Limb (tissue), 2 donors: Measurements from ENCODE around the gene PTPN14.

Experiments
- DNase-seq, 2 donors: peaks; one replicate each; pipeline ENCODE4 v3.0.0-alpha.2; 2016; ENCODE audit errors: extremely low spot score in 2 of 2

Gene PTPN14

DNA sequence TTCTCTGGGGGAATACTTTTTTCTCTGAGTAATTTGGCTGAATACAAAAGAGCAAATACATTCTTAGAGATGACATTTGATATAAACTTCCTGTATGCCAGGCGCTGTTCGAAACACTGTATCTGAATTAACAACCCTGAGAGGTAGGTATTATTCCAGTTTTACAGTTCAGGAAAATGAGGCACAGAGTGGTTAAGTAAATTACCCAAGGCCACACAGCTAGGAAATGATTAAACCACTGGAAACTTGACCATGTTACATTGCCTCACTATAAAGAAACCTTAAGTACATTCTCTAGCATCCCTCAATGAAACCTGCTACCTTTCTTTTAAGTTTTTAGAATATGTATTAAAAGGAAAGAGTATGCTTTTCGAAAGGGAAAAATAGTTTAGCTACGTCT lies 215.8 kb downstream of the PTPN14 start:
- DNase-seq = no peak

GRCh38 chr1:214332946-214333798 lies 218.2 kb downstream of the PTPN14 start:
- DNase-seq = peak; percentile 61 to 73

DNA sequence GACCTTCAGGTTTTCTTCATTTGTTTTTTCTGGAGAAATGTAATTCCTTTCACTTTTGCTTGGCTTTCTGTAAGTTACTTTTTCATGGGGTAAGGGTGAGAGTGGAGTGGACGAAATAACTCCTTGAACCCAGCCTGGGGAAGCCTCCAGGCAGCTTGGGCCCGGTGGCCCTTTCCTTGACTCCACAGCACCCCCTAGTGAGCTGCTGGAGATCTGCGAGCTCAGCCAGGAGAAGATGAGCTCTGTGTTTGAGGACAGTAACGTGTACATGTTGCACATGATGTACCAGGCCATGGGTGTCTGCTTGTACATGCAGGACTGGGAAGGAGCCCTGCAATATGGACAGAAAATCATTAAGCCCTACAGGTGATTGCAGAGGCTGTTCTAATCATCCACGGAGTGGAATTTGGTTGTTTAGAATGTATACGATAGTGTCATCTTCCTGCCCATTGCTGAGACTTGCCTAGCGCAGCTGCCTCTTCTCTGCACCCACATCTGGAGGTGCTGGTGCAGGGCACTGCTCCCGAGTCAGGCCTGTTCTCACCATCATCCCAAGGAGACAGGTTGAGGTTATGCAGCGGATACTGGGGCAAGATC lies 219.5 kb downstream of the PTPN14 start:
- peak in 1 of 2 donors; percentile 51 for DNase-seq

DNA sequence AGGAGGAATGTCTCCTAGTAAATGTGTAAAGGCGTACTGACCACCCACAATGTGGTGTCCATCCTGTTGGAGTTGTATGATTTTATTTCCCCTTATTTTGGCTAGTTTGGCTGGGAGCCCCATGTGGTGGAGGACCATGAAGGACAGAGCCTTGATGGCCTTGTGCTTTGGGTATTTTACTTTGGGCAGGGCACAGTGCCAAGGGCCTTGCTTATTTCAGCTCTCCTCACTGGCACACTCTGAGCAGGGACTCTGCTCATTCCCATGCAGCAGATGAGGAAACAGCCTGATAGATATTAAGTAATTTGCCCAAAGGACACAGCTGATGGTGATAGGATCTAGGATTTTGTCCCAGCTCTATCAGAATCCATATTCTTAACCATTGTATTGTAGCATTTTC lies 220.2 kb downstream of the PTPN14 start:
- no peak for DNase-seq

GRCh38 chr1:214330715-214331114 lies 220.7 kb downstream of the PTPN14 start:
- no peak for DNase-seq

DNA sequence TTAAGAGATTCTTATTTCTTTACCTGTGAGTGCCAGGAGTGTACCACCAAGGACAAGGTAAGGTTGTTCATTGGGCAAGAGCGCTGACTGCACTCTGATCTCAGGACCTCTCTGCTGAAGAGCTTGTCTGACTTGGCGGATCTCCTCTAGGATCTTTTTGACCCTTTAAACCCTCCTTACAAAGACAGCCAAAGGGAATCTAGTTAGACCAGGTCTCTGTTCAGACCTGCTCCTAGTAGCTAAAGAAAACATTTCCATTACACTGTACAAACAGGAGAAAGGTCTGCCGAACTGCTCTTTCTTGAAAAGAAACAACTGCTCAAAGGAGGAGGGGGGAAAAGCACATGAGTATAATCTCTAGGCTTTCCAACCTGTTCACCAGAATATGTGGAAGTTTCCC lies 221.2 kb downstream of the PTPN14 start:
- no peak for DNase-seq

DNA sequence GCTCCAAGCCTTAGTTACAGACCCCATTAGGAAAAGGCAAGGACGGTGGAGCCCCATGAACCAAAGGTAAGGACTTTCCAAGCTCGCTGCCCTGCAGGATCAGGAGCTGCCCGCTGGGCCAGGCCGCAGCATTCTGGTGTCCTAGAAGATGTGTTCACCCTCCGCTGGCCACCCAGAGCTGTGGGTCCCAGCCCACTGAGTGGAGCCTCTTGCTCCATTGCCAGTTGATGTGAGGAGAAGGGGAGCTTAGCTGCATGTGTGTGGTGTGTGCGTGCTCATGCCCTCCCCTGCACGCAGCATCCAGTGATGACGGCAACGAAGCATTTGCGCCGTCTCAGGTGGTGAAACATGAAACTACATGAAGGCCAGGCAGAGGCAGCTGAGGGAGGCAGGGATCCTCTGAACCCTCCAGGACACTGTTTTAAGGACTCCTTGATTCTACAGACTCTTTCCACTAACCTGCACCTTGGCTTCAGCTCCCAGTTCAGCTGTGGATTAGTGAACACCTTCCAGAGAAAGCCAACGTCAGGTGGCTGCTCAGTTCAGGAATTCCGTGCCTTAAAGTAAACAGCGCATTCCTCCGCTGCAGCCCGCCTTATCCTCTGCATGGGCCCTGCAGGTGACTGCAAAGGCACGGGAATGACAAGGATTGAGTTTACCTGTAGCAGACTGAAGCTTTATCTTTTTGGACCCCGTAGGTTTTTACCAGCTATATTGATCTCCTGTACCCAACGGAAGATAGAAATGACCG lies 221.8 kb downstream of the PTPN14 start:
- DNase-seq = no peak

DNA sequence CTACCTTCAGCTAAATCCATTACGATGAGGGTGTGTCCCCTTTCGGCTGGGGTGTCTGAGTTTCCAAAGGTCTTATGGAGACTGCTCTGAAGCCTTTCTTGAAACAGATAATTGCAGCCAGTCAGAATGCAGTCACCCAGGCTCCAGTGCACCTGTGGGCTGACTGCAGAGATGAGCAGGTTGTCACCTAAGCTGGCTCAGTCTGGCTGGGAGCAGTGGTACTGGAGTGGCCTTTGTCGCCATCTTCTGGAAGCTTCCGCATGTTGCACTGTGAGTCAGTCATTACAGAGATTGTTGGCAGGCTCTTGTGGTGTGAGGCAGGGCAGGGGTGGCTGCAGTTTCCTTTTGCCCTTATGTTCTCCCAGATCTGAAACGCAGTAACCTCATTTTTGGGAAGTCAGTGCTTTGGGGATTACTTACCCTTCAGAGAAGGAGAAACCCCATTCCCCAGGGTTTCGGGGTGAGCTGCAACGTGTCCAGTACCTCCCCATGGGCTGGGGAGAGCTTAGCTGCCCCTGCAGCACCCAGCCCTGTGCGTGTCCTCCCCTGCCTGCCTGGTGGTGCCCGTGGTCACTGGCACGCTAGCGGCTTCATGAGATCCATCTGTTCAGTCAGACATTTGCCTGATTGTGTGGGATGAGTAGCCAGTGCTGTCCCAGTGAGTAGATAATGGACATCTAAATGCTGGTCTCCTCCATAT lies 222.5 kb downstream of the PTPN14 start:
- peak; percentile 85 for DNase-seq

GRCh38 chr1:214327514-214327913 lies 223.9 kb downstream of the PTPN14 start:
- DNase-seq = no peak

DNA sequence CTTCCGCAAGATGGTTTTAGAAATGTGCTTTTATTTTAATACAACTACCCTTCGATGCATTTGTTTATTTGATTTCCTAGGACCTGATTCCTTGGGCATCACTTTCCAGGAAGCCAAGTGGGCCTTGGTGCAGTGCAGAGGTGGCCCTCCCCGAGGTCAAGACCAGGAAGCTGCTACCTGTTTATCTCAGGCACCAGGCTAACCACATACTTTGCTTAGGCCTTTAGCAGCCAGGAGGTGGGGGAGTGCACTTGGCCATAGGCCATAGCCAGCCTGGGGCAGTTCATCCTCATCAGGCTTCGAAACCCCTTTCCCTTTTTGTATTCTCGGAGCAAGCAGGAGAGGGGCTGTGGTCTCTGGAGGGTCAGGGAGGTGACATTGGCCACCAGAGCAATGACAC lies 225.0 kb downstream of the PTPN14 start:
- no peak for DNase-seq

GRCh38 chr1:214324896-214325800 lies 226.3 kb downstream of the PTPN14 start:
- no peak for DNase-seq

DNA sequence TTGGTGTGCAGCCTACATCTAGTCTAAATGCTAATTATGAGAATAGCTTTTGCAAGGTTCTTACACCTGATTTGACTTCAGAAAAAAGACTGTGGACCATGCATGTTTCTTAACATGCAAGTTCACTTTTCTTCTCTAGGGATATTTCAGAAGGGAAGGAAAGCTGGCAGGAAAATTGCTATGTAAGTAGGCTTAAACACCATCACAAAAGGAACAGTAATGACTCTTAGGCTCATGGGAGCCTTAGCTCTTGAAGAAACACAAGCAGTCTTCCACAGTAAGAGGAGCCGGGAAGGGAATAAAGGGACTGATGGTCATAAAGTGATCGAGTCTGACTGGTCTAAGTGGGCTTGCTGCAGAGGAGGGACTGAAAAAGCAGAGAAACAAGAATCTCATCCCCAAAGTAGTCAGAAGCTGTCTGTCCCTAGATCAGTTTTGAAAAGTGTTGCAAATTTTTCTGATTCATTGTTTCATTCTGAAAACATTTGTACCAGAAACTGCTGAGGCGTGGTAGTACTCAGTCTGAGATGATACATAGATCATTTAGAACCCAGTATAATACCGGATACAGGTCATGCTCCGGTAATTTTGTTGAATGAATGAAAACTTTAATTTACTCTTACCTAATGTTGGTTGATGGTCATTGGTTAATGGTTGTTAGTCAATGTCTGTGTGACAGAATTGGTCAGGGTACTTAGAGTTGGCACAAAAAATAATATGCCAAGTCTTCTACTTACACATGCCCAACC lies 229.5 kb downstream of the PTPN14 start:
- DNase-seq = no peak

DNA sequence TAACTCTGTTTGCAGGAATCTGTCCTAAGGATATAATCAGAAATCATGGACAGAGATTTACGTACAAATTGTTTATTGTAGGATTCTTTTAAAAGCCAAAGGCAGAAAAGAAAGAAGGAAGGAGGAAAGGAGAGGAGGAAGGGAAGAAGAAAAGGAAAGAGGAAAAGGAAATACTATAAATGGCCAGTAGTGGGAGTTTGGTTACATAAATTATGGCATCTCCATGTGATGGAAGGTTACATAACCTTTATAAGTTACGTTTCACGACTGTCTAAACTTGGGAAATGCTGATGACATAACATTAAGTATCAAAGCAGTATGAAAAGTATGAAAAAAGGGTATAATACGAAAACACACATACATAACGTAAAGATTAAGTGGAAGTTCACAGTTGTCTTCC lies 231.5 kb downstream of the PTPN14 start:
- DNase-seq = no peak

- DNase-seq = no peak
Observed at GRCh38 chr1:214318956-214319736, 232.3 kb downstream of the PTPN14 start.

GRCh38 chr1:214318356-214318755 lies 233.0 kb downstream of the PTPN14 start:
- no peak for DNase-seq

DNA sequence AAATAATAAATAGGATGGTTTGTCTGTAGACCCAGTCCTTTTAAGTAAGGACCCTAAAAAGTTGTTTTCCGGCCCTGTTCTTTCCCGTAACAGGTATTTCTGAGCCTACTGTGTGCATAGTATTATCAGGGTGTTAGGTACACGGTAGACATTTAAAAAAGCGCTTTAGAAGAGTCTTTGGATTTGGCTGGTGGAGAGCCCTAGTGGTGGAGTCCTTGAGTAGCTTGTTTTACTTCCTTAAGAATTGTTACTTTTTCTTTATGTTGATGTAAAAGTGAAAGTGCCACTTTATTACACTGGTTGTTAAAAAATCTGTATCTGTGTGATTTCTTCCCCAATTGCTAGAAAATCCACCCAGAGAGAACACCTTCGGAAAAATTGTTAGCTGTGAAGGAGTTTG lies 233.7 kb downstream of the PTPN14 start:
- no peak for DNase-seq

GRCh38 chr1:214317300-214317699 lies 234.1 kb downstream of the PTPN14 start:
- no peak for DNase-seq

DNA sequence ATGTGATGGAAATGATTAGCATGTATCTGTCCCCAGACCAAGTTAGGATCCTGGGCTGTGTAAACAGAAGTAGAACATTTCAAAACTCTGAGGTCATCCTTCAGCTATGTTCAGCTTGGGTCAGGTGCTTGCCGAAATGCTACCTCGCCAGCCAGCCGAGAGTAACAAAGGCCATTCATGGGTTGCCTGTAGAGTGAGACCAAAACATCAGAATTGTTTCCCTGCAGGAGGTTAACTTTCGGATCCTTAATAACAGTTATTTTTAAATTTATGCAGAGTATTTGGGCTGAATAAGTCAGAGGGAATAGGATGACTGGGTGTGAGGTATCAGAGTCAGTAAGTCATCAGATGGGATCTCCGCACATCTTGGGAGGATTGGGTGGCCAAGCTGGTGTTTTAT lies 234.8 kb downstream of the PTPN14 start:
- no peak for DNase-seq

- no peak for DNase-seq
Observed at GRCh38 chr1:214314178-214314843, 237.1 kb downstream of the PTPN14 start.
